Measurements from ENCODE around the gene CYP4F22. TPM values are rescaled to one million over a fixed set of nuclear protein-coding genes. Genes with fewer than 3 reads are reported as not detected.

Gene CYP4F22
- total and polyA plus RNA-seq, 2 of the 8 experiments (the other 6 are each of a cell fraction or from before 2014, with no cell fraction given), result not detected

GRCh38 chr19:15549581-15549980 lies 41.3 kb downstream of the CYP4F22 start:
- Histone ChIP-seq H3K14ac (ENCODE audit: insufficient read length) (no peak overlapping the region), H3K4me2 (ENCODE audit: insufficient read depth in 1 of 2, low read depth in 2 of 2, low read length in 2 of 2) (no peak overlapping the region), H2BK20ac (ENCODE audit: low read length) (no peak overlapping the region), H3K27ac (ENCODE audit: low read depth, low read length) (no peak overlapping the region), H3K23me2 (ENCODE audit: low read depth, low read length) (no peaks in the 10 kb centered on the region; the same call in 1 of the 2 replicates), H2BK15ac (ENCODE audit: low read length) (no peak overlapping the region), H2BK12ac (ENCODE audit: low read depth, low read length) (no peak overlapping the region), H3K79me1 (ENCODE audit: low read depth, low read length) (no peaks in the 10 kb centered on the region), H3K18ac (ENCODE audit: extremely low read depth, low read length) (no peak overlapping the region), H3K4me3 (ENCODE audit: extremely low read depth in 1 of 4, insufficient read depth in 2 of 4, low read depth in 3 of 4, low read length in 4 of 4) (no peak overlapping the region), H2BK5ac (ENCODE audit: low read depth, low read length) (no peak overlapping the region), H3K36me3 (ENCODE audit: control insufficient read depth in 2 of 4, insufficient read depth in 4 of 4, low read length in 3 of 4) (no peaks in the 10 kb centered on the region), H2BK120ac (replicated peaks; ENCODE audit: low read depth, low read length) (no peak overlapping the region), H3K9me3 (ENCODE audit: insufficient read depth in 2 of 2, low read depth in 1 of 2, low read length in 1 of 2) (peaks cover 20 to 54% of the 10 kb centered on the region in 2 experiments), H3K56ac (replicated peaks; ENCODE audit: insufficient read length, low read depth, low read length) (no peak overlapping the region), H3K4ac (replicated peaks; ENCODE audit: insufficient read length, low read depth, low read length) (no peak overlapping the region), H2AFZ (ENCODE audit: low read length) (no peak overlapping the region), H4K5ac (ENCODE audit: insufficient read length, low read depth, low read length) (no peak overlapping the region), H4K91ac (replicated peaks; ENCODE audit: insufficient read length, low read length) (no peak overlapping the region), H3K23ac (ENCODE audit: insufficient read length) (no peak overlapping the region), H4K20me1 (replicated peaks in 1 of 2; ENCODE audit: control insufficient read depth in 1 of 2, insufficient read depth in 2 of 2, low read length in 2 of 2) (no peaks in the 10 kb centered on the region), H3K4me1 (replicated peaks in 1 of 4; ENCODE audit: control insufficient read depth in 3 of 4, insufficient read depth in 4 of 4, low read length in 3 of 4) (no peaks in the 10 kb centered on the region), H4K8ac (ENCODE audit: extremely low read depth, insufficient read depth, low read length) (no peak overlapping the region), H3K9ac (replicated peaks in 1 of 4; ENCODE audit: extremely low read depth in 1 of 4, low read depth in 3 of 4, low read length in 3 of 4) (no peak overlapping the region), H3K27me3 (replicated peaks in 1 of 4; ENCODE audit: control insufficient read depth in 3 of 4, extremely low read depth in 1 of 4, insufficient read depth in 3 of 4, low read length in 3 of 4) (no peaks in the 10 kb centered on the region), H2AK5ac (ENCODE audit: low read depth, low read length) (no peak overlapping the region), H3K79me2 (ENCODE audit: control insufficient read depth in 1 of 2, insufficient read depth in 2 of 2, low read length in 2 of 2) (no peaks in the 10 kb centered on the region)
- CTCF ChIA-PET (ENCODE audit: partially characterized antibody), result no interaction called here
- FAIRE-seq (no peak), DNase-seq (ENCODE audit: low read depth in 1 of 2, low spot score in 2 of 2) (no peak)
- POLR2A ChIA-PET (ENCODE audit: partially characterized antibody), result no interaction called here
- 75% methylated on average over 5 of the region's 5 CpGs; no CpG with 5 or more reads in 1 of the 2 experiments for whole genome bisulfite sequencing, 2 experiments (ENCODE audit: extremely low coverage in 1 of 2, insufficient coverage in 1 of 2, insufficient read length in 1 of 2, insufficient replicate concordance in 2 of 2, low coverage in 1 of 2, low lambda C conversion rate in 2 of 2, missing lambda C conversion rate in 1 of 2)
- TF ChIP-seq ASH2L (IDR thresholded peaks at IDR 0.05; ENCODE audit: low read length) (no peak), EGR1 (IDR thresholded peaks at IDR 0.05; ENCODE audit: borderline replicate concordance, low read depth, low read length) (no peak), RFX5 (IDR thresholded peaks at IDR 0.05; ENCODE audit: borderline replicate concordance, low read depth, low read length) (no peak), YY1 (IDR thresholded peaks at IDR 0.05; ENCODE audit: low read depth, low read length) (no peak), KDM4A (IDR thresholded peaks at IDR 0.05; ENCODE audit: low read depth, low read length, severe bottlenecking) (no peak), EZH2 (IDR thresholded peaks at IDR 0.05; ENCODE audit: low read depth, low read length, severe bottlenecking) (no peak), SAP30 (IDR thresholded peaks at IDR 0.05; ENCODE audit: insufficient read depth, insufficient replicate concordance, low read length) (no peak), RAD21 (IDR thresholded peaks at IDR 0.05 in 1 of 2, conservative IDR thresholded peaks at IDR 0.05 in 1 of 2; ENCODE audit: low read depth in 2 of 2, low read length in 2 of 2) (no peak), CREB1 (IDR thresholded peaks at IDR 0.05) (no peak), ZNF274 (IDR thresholded peaks at IDR 0.05; ENCODE audit: borderline replicate concordance, extremely low read depth, low read length) (no peak), GABPA (IDR thresholded peaks at IDR 0.05; ENCODE audit: borderline replicate concordance, insufficient read depth, low read length) (no peak)
- TF ChIP-seq, protein P1, sequence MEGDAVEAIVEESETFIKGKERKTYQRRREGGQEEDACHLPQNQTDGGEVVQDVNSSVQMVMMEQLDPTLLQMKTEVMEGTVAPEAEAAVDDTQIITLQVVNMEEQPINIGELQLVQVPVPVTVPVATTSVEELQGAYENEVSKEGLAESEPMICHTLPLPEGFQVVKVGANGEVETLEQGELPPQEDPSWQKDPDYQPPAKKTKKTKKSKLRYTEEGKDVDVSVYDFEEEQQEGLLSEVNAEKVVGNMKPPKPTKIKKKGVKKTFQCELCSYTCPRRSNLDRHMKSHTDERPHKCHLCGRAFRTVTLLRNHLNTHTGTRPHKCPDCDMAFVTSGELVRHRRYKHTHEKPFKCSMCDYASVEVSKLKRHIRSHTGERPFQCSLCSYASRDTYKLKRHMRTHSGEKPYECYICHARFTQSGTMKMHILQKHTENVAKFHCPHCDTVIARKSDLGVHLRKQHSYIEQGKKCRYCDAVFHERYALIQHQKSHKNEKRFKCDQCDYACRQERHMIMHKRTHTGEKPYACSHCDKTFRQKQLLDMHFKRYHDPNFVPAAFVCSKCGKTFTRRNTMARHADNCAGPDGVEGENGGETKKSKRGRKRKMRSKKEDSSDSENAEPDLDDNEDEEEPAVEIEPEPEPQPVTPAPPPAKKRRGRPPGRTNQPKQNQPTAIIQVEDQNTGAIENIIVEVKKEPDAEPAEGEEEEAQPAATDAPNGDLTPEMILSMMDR (IDR thresholded peaks at IDR 0.05; ENCODE audit: control extremely low read depth in 1 of 3, insufficient read depth in 1 of 3, low read depth in 1 of 3, low read length in 3 of 3), result no peak
